Tibial artery (tissue), 4 donors: ENCODE measurements around the gene SIL1.

Experiments used
- DNase-seq, 2 donors: peaks; one replicate each; pipeline ENCODE4 v3.0.0-alpha.2; 2019
- H3K27ac ChIP-seq, 2 donors: fragments of 200-600 bp; sonication (generic) in 1 of 2; 1 replicate in 1 of 2; 2 replicates in 1 of 2; pipeline ENCODE4 v1.5.1; 2018 to 2019; ENCODE audit warnings: mild to moderate bottlenecking in 1 of 2
- H3K27me3 ChIP-seq, 2 donors: fragments of 200-600 bp; sonication (generic) in 1 of 2; one replicate each; pipeline versions ENCODE4 v1.5.1 to v1.6.0; 2016 to 2019
- H3K36me3 ChIP-seq, 3 donors: fragments of 200-600 bp; sonication (generic) in 2 of 3; one replicate each; pipeline ENCODE4 v1.5.1; 2016 to 2019; ENCODE audit warnings: mild to moderate bottlenecking in 2 of 3
- H3K4me1 ChIP-seq, 4 donors: fragments of 200-600 bp; sonication (generic) in 2 of 4; 1 replicate in 3 of 4; 2 replicates in 1 of 4; pipeline ENCODE4 v1.5.1; 2016 to 2019
- H3K4me3 ChIP-seq, 2 donors: fragments of 200-600 bp; sonication (generic) in 1 of 2; 1 replicate in 1 of 2; 2 replicates in 1 of 2; pipeline ENCODE4 v1.5.1; 2018 to 2019; ENCODE audit warnings: mild to moderate bottlenecking in 2 of 2
- H3K9me3 ChIP-seq, 3 donors: fragments of 200-600 bp; sonication (generic) in 1 of 3; one replicate each; pipeline ENCODE4 v1.5.1; 2016 to 2019
- CTCF ChIP-seq, 2 experiments: fragments of 200-600 bp in 1 of 2; fragments of 450-650 bp in 1 of 2; IDR thresholded peaks; one replicate each; pipeline ENCODE4 v1.5.1; 2017 to 2019; ENCODE audit warnings: antibody characterized with exemption in 2 of 2, mild to moderate bottlenecking in 1 of 2, moderate library complexity in 1 of 2
- intact Hi-C: fragments of 100-400 bp; cut with DNase I; formaldehyde crosslinking; loops from one replicate; pipeline ENCODE4 v1.15.0; 2023; ENCODE audit warnings: low total_unique reads

Gene SIL1

GRCh38 chr5:138918686-138919085, 279.5 kb downstream of the SIL1 start:
- intact Hi-C loops = no loop called here
- Histone ChIP-seq H3K27me3 (no peaks in the 10 kb centered on the region), H3K4me3 (no peak overlapping the region), H3K27ac (no peak overlapping the region), H3K36me3 (peaks cover 8 to 27% (median 18%) of the 10 kb centered on the region in 3 donors), H3K4me1 (peaks cover 0 to 43% (median 11%) of the 10 kb centered on the region in 4 donors), H3K9me3 (no peaks in the 10 kb centered on the region)
- DNase-seq = no peak
- TF ChIP-seq CTCF (IDR thresholded peaks at IDR 0.05) = no peak

- H3K4me3 ChIP-seq = no peak overlapping the region
- intact Hi-C loops = no loop called here
- TF ChIP-seq CTCF (IDR thresholded peaks at IDR 0.05) = no peak
- H3K9me3 ChIP-seq = no peaks in the 10 kb centered on the region
- DNase-seq = no peak
- peaks cover 8 to 26% (median 16%) of the 10 kb centered on the region in 3 donors for H3K36me3 ChIP-seq
- no peaks in the 10 kb centered on the region for H3K27me3 ChIP-seq
- H3K4me1 ChIP-seq = peaks cover 0 to 26% (median 17%) of the 10 kb centered on the region in 4 donors
- no peak overlapping the region for H3K27ac ChIP-seq
Measured at GRCh38 chr5:138914338-138914737, 283.8 kb downstream of the SIL1 start.

GRCh38 chr5:138913773-138914172, 284.4 kb downstream of the SIL1 start:
- no peak overlapping the region for H3K27ac ChIP-seq
- no peak overlapping the region for H3K4me3 ChIP-seq
- peaks cover 0 to 26% (median 12%) of the 10 kb centered on the region in 4 donors for H3K4me1 ChIP-seq
- peaks cover 8 to 25% (median 17%) of the 10 kb centered on the region in 3 donors for H3K36me3 ChIP-seq
- H3K27me3 ChIP-seq = no peaks in the 10 kb centered on the region
- no peaks in the 10 kb centered on the region for H3K9me3 ChIP-seq
- intact Hi-C loops = no loop called here
- DNase-seq = no peak
- no peak for TF ChIP-seq CTCF (IDR thresholded peaks at IDR 0.05)

- no peak overlapping the region for H3K4me3 ChIP-seq
- intact Hi-C loops = no loop called here
- no peak overlapping the region for H3K27ac ChIP-seq
- peaks cover 0 to 31% (median 13%) of the 10 kb centered on the region in 4 donors for H3K4me1 ChIP-seq
- DNase-seq = no peak
- H3K27me3 ChIP-seq = no peaks in the 10 kb centered on the region
- no peak for TF ChIP-seq CTCF (IDR thresholded peaks at IDR 0.05)
- H3K36me3 ChIP-seq = peaks cover 8 to 31% (median 24%) of the 10 kb centered on the region in 3 donors
- no peaks in the 10 kb centered on the region for H3K9me3 ChIP-seq
Measured at GRCh38 chr5:138912093-138912492, 286.1 kb downstream of the SIL1 start.

- Histone ChIP-seq H3K27me3 (no peaks in the 10 kb centered on the region), H3K9me3 (no peaks in the 10 kb centered on the region), H3K4me1 (peaks cover 0 to 31% (median 13%) of the 10 kb centered on the region in 4 donors), H3K36me3 (peaks cover 8 to 37% (median 29%) of the 10 kb centered on the region in 3 donors), H3K4me3 (no peak overlapping the region), H3K27ac (peak overlapping the region in 1 of 2 donors; percentile 11)
- TF ChIP-seq CTCF (IDR thresholded peaks at IDR 0.05) = no peak
- intact Hi-C loops = no loop called here
- DNase-seq = no peak
Measured at GRCh38 chr5:138911441-138911840, 286.7 kb downstream of the SIL1 start.
